Naive thymus-derived CD4-positive, alpha-beta T cell (primary cell): ENCODE results near the gene BCOR. TPM values are rescaled to one million over a fixed set of nuclear protein-coding genes. Genes with fewer than 3 reads are reported as not detected.
A peak's percentile ranks its signal among the peaks of the same experiment; 100 is the strongest.

Experiments used
- ATAC-seq: fragments of 150-1000 bp; cut with Tn5 transposase; 2 replicates; pipeline ENCODE4 v1.10.0; 2021; ENCODE audit warnings: mild to moderate bottlenecking, moderate library complexity
- CTCF ChIA-PET: fragments of 350-600 bp; sonication (Branson Sonifier 250); formaldehyde crosslinking; loops from one replicate; lab custom pipeline; 2021; ENCODE audit warnings: antibody characterized with exemption; lab: Charles Lee
- POLR2A ChIA-PET: fragments of 350-600 bp; sonication (Branson Sonifier 250); formaldehyde crosslinking; loops from one replicate; lab custom pipeline; 2021; ENCODE audit warnings: antibody characterized with exemption, inconsistent platforms; lab: Charles Lee
- DNase-seq, 9 donors: peaks; one replicate each; pipeline versions ENCODE4 v3.0.0 to v3.0.0-alpha.2; 2020 to 2022; ENCODE audit warnings: mixed read lengths in 1 of 9
- H3K27ac ChIP-seq: one replicate; pipeline ENCODE4 v1.7.0; 2013; ENCODE audit warnings: mild to moderate bottlenecking, low read depth, low read length, moderate library complexity
- H3K27me3 ChIP-seq, 2 donors: one replicate each; pipeline ENCODE4 v1.7.0; 2013; ENCODE audit warnings: low read length in 2 of 2, mild to moderate bottlenecking in 2 of 2, moderate library complexity in 2 of 2; ENCODE audit not compliant: control insufficient read depth in 2 of 2, insufficient read depth in 2 of 2
- H3K36me3 ChIP-seq, 3 experiments: 1 replicate in 2 of 3; 2 replicates in 1 of 3; pipeline ENCODE4 v1.7.0; 2013; ENCODE audit warnings: low read length in 3 of 3, mild to moderate bottlenecking in 3 of 3, moderate library complexity in 1 of 3; ENCODE audit not compliant: insufficient read depth in 3 of 3, control insufficient read depth in 2 of 3
- H3K4me1 ChIP-seq, 2 donors: one replicate each; pipeline ENCODE4 v1.7.0; 2013; ENCODE audit warnings: low read length in 2 of 2, mild to moderate bottlenecking in 2 of 2, moderate library complexity in 1 of 2; ENCODE audit not compliant: control insufficient read depth in 2 of 2, insufficient read depth in 2 of 2
- H3K4me3 ChIP-seq: 2 replicates; pipeline ENCODE4 v1.7.0; 2013; ENCODE audit warnings: mild to moderate bottlenecking, low read length
- H3K9me3 ChIP-seq, 3 experiments: 1 replicate in 2 of 3; 2 replicates in 1 of 3; pipeline ENCODE4 v1.7.0; 2013; ENCODE audit warnings: low read length in 3 of 3; ENCODE audit not compliant: control insufficient read depth in 2 of 3
- H3K27ac Mint-ChIP-seq, 9 donors: one replicate each; pipeline ENCODE4 v1.8.0; 2020 to 2022; ENCODE audit warnings: mixed read lengths in 9 of 9, mild to moderate bottlenecking in 8 of 9, moderate library complexity in 5 of 9, inconsistent platforms in 2 of 9
- H3K27me3 Mint-ChIP-seq, 5 donors: one replicate each; pipeline ENCODE4 v1.8.0; 2021 to 2022; ENCODE audit warnings: mixed read lengths in 5 of 5, mild to moderate bottlenecking in 1 of 5
- H3K36me3 Mint-ChIP-seq, 5 donors: one replicate each; pipeline ENCODE4 v1.8.0; 2020 to 2022; ENCODE audit warnings: mixed read lengths in 5 of 5, mild to moderate bottlenecking in 3 of 5, inconsistent platforms in 1 of 5
- H3K4me1 Mint-ChIP-seq, 7 donors: one replicate each; pipeline ENCODE4 v1.8.0; 2020 to 2022; ENCODE audit warnings: mixed read lengths in 7 of 7, mild to moderate bottlenecking in 3 of 7, inconsistent platforms in 1 of 7
- H3K4me3 Mint-ChIP-seq, 10 donors: one replicate each; pipeline ENCODE4 v1.8.0; 2020 to 2022; ENCODE audit warnings: mild to moderate bottlenecking in 10 of 10, mixed read lengths in 10 of 10, moderate library complexity in 6 of 10, inconsistent platforms in 2 of 10
- H3K9me3 Mint-ChIP-seq, 11 donors: one replicate each; pipeline ENCODE4 v1.8.0; 2020 to 2022; ENCODE audit warnings: mixed read lengths in 11 of 11, mild to moderate bottlenecking in 4 of 11, inconsistent platforms in 1 of 11, moderate library complexity in 1 of 11
- intact Hi-C, 2 donors: fragments of 100-400 bp; cut with micrococcal nuclease; formaldehyde crosslinking; loops; one replicate each; pipeline ENCODE4 v1.15.1; 2023
- polyA plus RNA-seq, 2 donors: library from polyadenylated mRNA; unstranded; fragments of 300-500 nt; fragmentation: Illumina TruSeq; gene quantifications; one replicate each; pipeline ENCODE4 v1.2.3, GENCODE V29; 2021
- total RNA-seq, 6 experiments: library from RNA in 5 of 6; stranded (reverse) in 5 of 6; gene quantifications; 1 replicate in 5 of 6; 2 replicates in 1 of 6; pipeline ENCODE4 v1.2.3 and lab custom pipeline; 2021 to 2026

BCOR gene
- total and polyA plus RNA-seq, 7 experiments from 2014 or later = 3.8 to 55.2 (median 24.3) TPM

GRCh38 chrX:40100537-40101429 lies 3.0 kb upstream of the BCOR start:
- Mint-ChIP-seq H3K9me3 (peaks cover 0 to 5% (median 0%) of the 10 kb centered on the region in 11 donors), H3K27ac (peak overlapping the region in 1 of 9 donors; percentile 51), H3K27me3 (no peaks in the 10 kb centered on the region), H3K36me3 (no peaks in the 10 kb centered on the region), H3K4me1 (peaks cover 0 to 10% (median 8%) of the 10 kb centered on the region in 7 donors), H3K4me3 (peak overlapping the region in 2 of 10 donors; percentile 75 to 93)
- Histone ChIP-seq H3K9me3 (no peaks in the 10 kb centered on the region), H3K4me3 (no peak overlapping the region), H3K4me1 (peaks cover 0 to 7% of the 10 kb centered on the region in 2 donors), H3K27me3 (no peaks in the 10 kb centered on the region), H3K36me3 (no peaks in the 10 kb centered on the region), H3K27ac (no peak overlapping the region)
- DNase-seq (no peak), ATAC-seq (no peak)
- intact Hi-C loops = no loop called here
- CTCF ChIA-PET = no interaction called here
- POLR2A ChIA-PET = interaction anchor here (0.9 to 7.6 kb wide), 6 partner anchors 52 to 87 kb away, joined by 3 to 116 read pairs (median 4); no protein-coding TSS in a partner anchor

- Histone ChIP-seq H3K27me3 (no peaks in the 10 kb centered on the region), H3K36me3 (no peaks in the 10 kb centered on the region), H3K27ac (no peak overlapping the region), H3K4me1 (peaks cover 0 to 7% of the 10 kb centered on the region in 2 donors), H3K4me3 (no peak overlapping the region), H3K9me3 (no peaks in the 10 kb centered on the region)
- Mint-ChIP-seq H3K27ac (peak overlapping the region in 7 of 9 donors; percentile 55 to 89 (median 76)), H3K9me3 (peaks cover 0 to 9% (median 0%) of the 10 kb centered on the region in 11 donors), H3K4me1 (peaks cover 0 to 14% (median 10%) of the 10 kb centered on the region in 7 donors), H3K27me3 (no peaks in the 10 kb centered on the region), H3K4me3 (peak overlapping the region in 9 of 10 donors; percentile 67 to 95 (median 74)), H3K36me3 (peaks cover 0 to 2% (median 0%) of the 10 kb centered on the region in 5 donors)
- DNase-seq (no peak), ATAC-seq (no peak)
- intact Hi-C loops = no loop called here
- ChIA-PET POLR2A (interaction anchor here (0.7 to 7.6 kb wide), 7 partner anchors 8 to 86 kb away, joined by 3 to 116 read pairs (median 6); no protein-coding TSS in a partner anchor), CTCF (no interaction called here)
Measured at GRCh38 chrX:40100141-40100536, 2.4 kb upstream of the BCOR start.

- no peaks in the 10 kb centered on the region for H3K27me3 ChIP-seq
- no peaks in the 10 kb centered on the region for H3K36me3 ChIP-seq
- Mint-ChIP-seq H3K27me3 (no peaks in the 10 kb centered on the region), H3K4me3 (peak overlapping the region; percentile 85 to 95 (median 91)), H3K27ac (peak overlapping the region; percentile 76 to 93 (median 89)), H3K9me3 (peaks cover 0 to 12% (median 0%) of the 10 kb centered on the region in 11 donors), H3K36me3 (peaks cover 0 to 2% (median 0%) of the 10 kb centered on the region in 5 donors), H3K4me1 (peaks cover 2 to 18% (median 13%) of the 10 kb centered on the region in 7 donors)
- no peaks in the 10 kb centered on the region for H3K9me3 ChIP-seq
- ChIA-PET POLR2A (interaction anchor here (0.7 to 7.6 kb wide), 12 partner anchors 9 to 369 kb away, joined by 3 to 116 read pairs (median 6); no protein-coding TSS in a partner anchor), CTCF (interaction anchor here (2.1 kb wide), 1 partner anchor 53 kb away, joined by 4 read pairs; no protein-coding TSS in a partner anchor)
- peak overlapping the region; percentile 56 for H3K4me3 ChIP-seq
- peak overlapping the region; percentile 58 for H3K27ac ChIP-seq
- intact Hi-C loops = loop anchor here (2.0 to 10.0 kb wide), 9 partner anchors 75 to 1297 kb away; partner anchors contain the start of genes MID1IP1 (in 2 of the 2), CXorf38 (in 1 of the 2) and DDX3X (in 1 of the 2)
- peaks cover 0 to 7% of the 10 kb centered on the region in 2 donors for H3K4me1 ChIP-seq
- ATAC-seq (peak; percentile 33), DNase-seq (peak in 5 of 9 donors; percentile 38 to 54 (median 45))
Measured at GRCh38 chrX:40099055-40099958, 1.5 kb upstream of the BCOR start.

- H3K4me1 Mint-ChIP-seq = peaks cover 7 to 26% (median 17%) of the 10 kb centered on the region in 7 donors
- ChIA-PET CTCF (interaction anchor here (1.1 to 2.1 kb wide), 3 partner anchors 54 to 71 kb away, joined by 4 to 8 read pairs (median 4); no protein-coding TSS in a partner anchor), POLR2A (interaction anchor here (0.8 to 7.6 kb wide), 24 partner anchors 8 to 1294 kb away, joined by 3 to 116 read pairs (median 6); no protein-coding TSS in a partner anchor)
- Histone ChIP-seq H3K36me3 (no peaks in the 10 kb centered on the region), H3K4me1 (peaks cover 5 to 7% of the 10 kb centered on the region in 2 donors), H3K27ac (peak overlapping the region; percentile 58), H3K27me3 (no peaks in the 10 kb centered on the region), H3K4me3 (peak overlapping the region; percentile 56), H3K9me3 (no peaks in the 10 kb centered on the region)
- intact Hi-C loops = loop anchor here (1.0 to 10.0 kb wide), 13 partner anchors 8 to 1296 kb away; partner anchors contain the start of genes MID1IP1 (in 2 of the 2), CXorf38 (in 1 of the 2) and DDX3X (in 1 of the 2)
- peaks cover 0 to 2% (median 0%) of the 10 kb centered on the region in 5 donors for H3K36me3 Mint-ChIP-seq
- peaks cover 0 to 12% (median 0%) of the 10 kb centered on the region in 11 donors for H3K9me3 Mint-ChIP-seq
- H3K27me3 Mint-ChIP-seq = no peaks in the 10 kb centered on the region
- H3K4me3 Mint-ChIP-seq = peak overlapping the region; percentile 85 to 95 (median 91)
- H3K27ac Mint-ChIP-seq = peak overlapping the region; percentile 76 to 93 (median 89)
- ATAC-seq (peak; percentile 58), DNase-seq (peak in 7 of 9 donors; percentile 39 to 64 (median 57))
Measured at GRCh38 chrX:40098264-40099054, 701 bp upstream of the BCOR start.

GRCh38 chrX:40097141-40097503 lies 636 bp downstream of the BCOR start:
- Histone ChIP-seq H3K4me1 (peaks cover 5 to 12% of the 10 kb centered on the region in 2 donors), H3K4me3 (no peak overlapping the region), H3K27ac (peak overlapping the region; percentile 80), H3K27me3 (no peaks in the 10 kb centered on the region), H3K36me3 (no peaks in the 10 kb centered on the region), H3K9me3 (no peaks in the 10 kb centered on the region)
- H3K4me1 Mint-ChIP-seq = peaks cover 16 to 38% (median 30%) of the 10 kb centered on the region in 7 donors
- no peaks in the 10 kb centered on the region for H3K27me3 Mint-ChIP-seq
- intact Hi-C loops = loop anchor here (1.0 to 10.0 kb wide), 11 partner anchors 36 to 1295 kb away; partner anchors contain the start of genes MID1IP1 (in 2 of the 2), CXorf38 (in 1 of the 2) and DDX3X (in 1 of the 2)
- ATAC-seq (peak; percentile 7), DNase-seq (peak in 2 of 9 donors; percentile 33 to 39)
- H3K9me3 Mint-ChIP-seq = peaks cover 0 to 10% (median 0%) of the 10 kb centered on the region in 11 donors
- ChIA-PET POLR2A (interaction anchor here (0.8 to 7.6 kb wide), 23 partner anchors 10 to 1290 kb away, joined by 3 to 116 read pairs (median 6); no protein-coding TSS in a partner anchor), CTCF (interaction anchor here (1.4 to 2.1 kb wide), 3 partner anchors 30 to 56 kb away, joined by 3 to 8 read pairs (median 4); no protein-coding TSS in a partner anchor)
- H3K27ac Mint-ChIP-seq = peak overlapping the region in 5 of 9 donors; percentile 43 to 87 (median 77)
- H3K36me3 Mint-ChIP-seq = peaks cover 0 to 2% (median 0%) of the 10 kb centered on the region in 5 donors
- H3K4me3 Mint-ChIP-seq = peak overlapping the region; percentile 71 to 98 (median 92)
